GM12878 (cell line): ENCODE data around the gene GRIK4. TPM values are rescaled to one million over a fixed set of nuclear protein-coding genes. Genes with fewer than 3 reads are reported as not detected.

Source experiments
- ATAC-seq: fragments of 200-7000 bp; cut with Tn5 transposase; 3 replicates; pipeline ENCODE4 v1.9.1; 2020; ENCODE audit warnings: mild to moderate bottlenecking, moderate library complexity
- BruUV-seq: library from RNA; stranded (reverse); fragments of 400-500 nt; replicated peaks from 2 replicates; lab custom pipeline; 2021; lab: Mats Ljungman, UMichigan
- CTCF ChIA-PET: fragments of 300-600 bp; sonication (Branson Sonifier 250); formaldehyde crosslinking; extraction: SDS; loops from one replicate; lab custom pipeline; 2021; ENCODE audit warnings: inconsistent platforms; lab: Yijun Ruan, JAX
- POLR2A ChIA-PET: fragments of 350-600 bp; formaldehyde crosslinking; extraction: SDS; loops from one replicate; lab custom pipeline; 2021; ENCODE audit warnings: inconsistent platforms; lab: Charles Lee
- RAD21 ChIA-PET: fragments of 300-600 bp; sonication (Branson Sonifier 250); formaldehyde crosslinking; loops from one replicate; lab custom pipeline; 2023; ENCODE audit warnings: antibody characterized with exemption; ENCODE audit not compliant: unreplicated experiment; lab: Charles Lee
- SMC1A ChIA-PET: fragments of 300-600 bp; sonication (Branson Sonifier 250); formaldehyde crosslinking; loops from one replicate; lab custom pipeline; 2023; ENCODE audit not compliant: unreplicated experiment, uncharacterized antibody; lab: Charles Lee
- DNase-seq: peaks from one replicate; pipeline ENCODE4 v3.0.0-alpha.2; 2011; ENCODE audit warnings: low read depth, low spot score
- FAIRE-seq: peaks from 3 replicates; lab custom pipeline; 2011; peaks lifted over from hg19 to GRCh38; lab: Jason Lieb, UNC
- H2AFZ ChIP-seq: 2 replicates; pipeline ENCODE4 v1.6.0; 2011; ENCODE audit warnings: low read depth, low read length, control low read depth; ENCODE audit not compliant: control insufficient read depth
- H3K27ac ChIP-seq: 2 replicates; pipeline ENCODE4 v1.5.1; 2011; ENCODE audit warnings: control low read depth; ENCODE audit not compliant: control insufficient read depth, insufficient read depth
- H3K27me3 ChIP-seq, 2 experiments: replicated peaks in 1 of 2; 2 replicates each; pipeline versions ENCODE4 v1.6.0 to v1.6.1; 2011; ENCODE audit warnings: low read length in 1 of 2; ENCODE audit not compliant: control insufficient read depth in 2 of 2, insufficient read depth in 2 of 2
- H3K36me3 ChIP-seq, 2 experiments: 2 replicates each; pipeline ENCODE4 v1.5.1; 2011; ENCODE audit warnings: low read length in 1 of 2; ENCODE audit not compliant: control insufficient read depth in 2 of 2, insufficient read depth in 2 of 2
- H3K4me1 ChIP-seq: 2 replicates; pipeline ENCODE4 v1.6.1; 2011; ENCODE audit warnings: mild to moderate bottlenecking, low read length, moderate library complexity, mixed read lengths; ENCODE audit not compliant: control insufficient read depth, insufficient read depth
- H3K4me2 ChIP-seq: 2 replicates; pipeline ENCODE4 v1.6.0; 2011; ENCODE audit warnings: control low read depth; ENCODE audit not compliant: control insufficient read depth, insufficient read depth
- H3K4me3 ChIP-seq: fragments of 200-600 bp; sonication (generic); 2 replicates; pipeline ENCODE4 v1.5.1; 2016
- H3K79me2 ChIP-seq: 2 replicates; pipeline ENCODE4 v1.6.0; 2011; ENCODE audit warnings: low read length; ENCODE audit not compliant: control insufficient read depth, insufficient read depth
- H3K9ac ChIP-seq: 2 replicates; pipeline ENCODE4 v1.8.0; 2011; ENCODE audit warnings: low read length, control low read depth, mixed read lengths; ENCODE audit not compliant: control insufficient read depth, insufficient read depth
- H3K9me3 ChIP-seq: replicated peaks from 3 replicates; pipeline ENCODE4 v1.5.1; 2011; ENCODE audit warnings: mild to moderate bottlenecking, low read length; ENCODE audit not compliant: control insufficient read depth, insufficient read depth
- H4K20me1 ChIP-seq: 2 replicates; pipeline ENCODE4 v1.6.0; 2011; ENCODE audit not compliant: control insufficient read depth, insufficient read depth
- CREB1 ChIP-seq: IDR thresholded peaks from 2 replicates; pipeline ENCODE4 v1.6.1; 2012; ENCODE audit warnings: low read depth, mild to moderate bottlenecking, inconsistent platforms
- HDGF ChIP-seq: fragments of 450-650 bp; IDR thresholded peaks from 2 replicates; pipeline ENCODE4 v1.6.1; 2016; ENCODE audit warnings: antibody characterized with exemption
- STAT3 ChIP-seq: IDR thresholded peaks from 2 replicates; pipeline ENCODE4 v1.6.1; 2011; ENCODE audit warnings: low read depth, low read length, improper control_type of control experiment
- WGBS: methylation state at CpG from one replicate; pipeline ENCODE4 v1.1.6; 2016; ENCODE audit warnings: low lambda C conversion rate; ENCODE audit not compliant: insufficient replicate concordance, insufficient coverage; ENCODE audit errors: missing lambda C conversion rate; 5-methylcytosine and 5-hydroxymethylcytosine counted together
- in situ Hi-C: fragments of 300-500 bp; cut with MboI; formaldehyde crosslinking; loops from 9 replicates; pipeline ENCODE4 v1.14.3; 2018; ENCODE audit warnings: mixed read lengths
- intact Hi-C: fragments of 100-400 bp; cut with micrococcal nuclease; formaldehyde crosslinking; loops from one replicate; pipeline ENCODE4 v1.14.2; 2022; ENCODE audit not compliant: unreplicated experiment
- polyA plus RNA-seq, 11 experiments: library from polyadenylated mRNA; depleted of rRNA in 4 of 11; unstranded in 6 of 11; stranded (reverse) in 5 of 11; fragments of >200 nt; fragmentation: Nextera tagmentation in 4 of 11; fragmentation: Illumina TruSeq in 1 of 11; extraction: Ambion mirVana in 4 of 11; extraction: Trizol in 1 of 11; gene quantifications; 1 replicate in 1 of 11; 2 replicates in 10 of 11; pipeline versions ENCODE4 v1.2.1 to v1.2.3, GENCODE V29; 2011 to 2016; ENCODE audit warnings: inconsistent platforms in 2 of 11, missing spikeins in 2 of 11, low read depth in 1 of 11
- total RNA-seq, 4 experiments: library from RNA; depleted of rRNA in 3 of 4; stranded (reverse); fragments of >200 nt in 3 of 4; fragmentation: Illumina TruSeq in 1 of 4; extraction: Trizol in 1 of 4; gene quantifications; 2 replicates each; pipeline versions ENCODE4 v1.2.1 to v1.2.3, GENCODE V29; 2013 to 2021
- TF ChIP-seq, protein P1 (sequence below): fragments of 450-650 bp; formaldehyde crosslinking; IDR thresholded peaks from 2 replicates; pipeline ENCODE4 v1.4.0; 2022; ENCODE audit warnings: mild to moderate bottlenecking, moderate library complexity

GRIK4 gene
- total and polyA plus RNA-seq, 10 of the 15 experiments (the other 5 are each of a cell fraction or from before 2014, with no cell fraction given): 0.33 to 3.6 (median 0.72) TPM

- TF ChIP-seq, protein P1, sequence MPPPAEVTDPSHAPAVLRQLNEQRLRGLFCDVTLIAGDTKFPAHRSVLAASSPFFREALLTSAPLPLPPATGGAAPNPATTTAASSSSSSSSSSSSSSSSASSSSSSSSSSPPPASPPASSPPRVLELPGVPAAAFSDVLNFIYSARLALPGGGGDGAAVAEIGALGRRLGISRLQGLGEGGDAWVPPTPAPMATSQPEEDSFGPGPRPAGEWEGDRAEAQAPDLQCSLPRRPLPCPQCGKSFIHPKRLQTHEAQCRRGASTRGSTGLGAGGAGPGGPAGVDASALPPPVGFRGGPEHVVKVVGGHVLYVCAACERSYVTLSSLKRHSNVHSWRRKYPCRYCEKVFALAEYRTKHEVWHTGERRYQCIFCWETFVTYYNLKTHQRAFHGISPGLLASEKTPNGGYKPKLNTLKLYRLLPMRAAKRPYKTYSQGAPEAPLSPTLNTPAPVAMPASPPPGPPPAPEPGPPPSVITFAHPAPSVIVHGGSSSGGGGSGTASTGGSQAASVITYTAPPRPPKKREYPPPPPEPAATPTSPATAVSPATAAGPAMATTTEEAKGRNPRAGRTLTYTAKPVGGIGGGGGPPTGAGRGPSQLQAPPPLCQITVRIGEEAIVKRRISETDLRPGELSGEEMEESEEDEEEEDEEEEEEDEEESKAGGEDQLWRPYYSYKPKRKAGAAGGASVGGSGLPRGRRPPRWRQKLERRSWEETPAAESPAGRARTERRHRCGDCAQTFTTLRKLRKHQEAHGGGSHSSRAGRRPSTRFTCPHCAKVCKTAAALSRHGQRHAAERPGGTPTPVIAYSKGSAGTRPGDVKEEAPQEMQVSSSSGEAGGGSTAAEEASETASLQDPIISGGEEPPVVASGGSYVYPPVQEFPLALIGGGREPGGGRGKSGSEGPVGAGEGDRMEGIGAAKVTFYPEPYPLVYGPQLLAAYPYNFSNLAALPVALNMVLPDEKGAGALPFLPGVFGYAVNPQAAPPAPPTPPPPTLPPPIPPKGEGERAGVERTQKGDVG (CRISPR knock-in tag): no peak
- TF ChIP-seq CREB1 (no peak), STAT3 (no peak)
Measured at GRCh38 chr11:120667934-120668333, 156.4 kb downstream of the GRIK4 start (continued).

DNA sequence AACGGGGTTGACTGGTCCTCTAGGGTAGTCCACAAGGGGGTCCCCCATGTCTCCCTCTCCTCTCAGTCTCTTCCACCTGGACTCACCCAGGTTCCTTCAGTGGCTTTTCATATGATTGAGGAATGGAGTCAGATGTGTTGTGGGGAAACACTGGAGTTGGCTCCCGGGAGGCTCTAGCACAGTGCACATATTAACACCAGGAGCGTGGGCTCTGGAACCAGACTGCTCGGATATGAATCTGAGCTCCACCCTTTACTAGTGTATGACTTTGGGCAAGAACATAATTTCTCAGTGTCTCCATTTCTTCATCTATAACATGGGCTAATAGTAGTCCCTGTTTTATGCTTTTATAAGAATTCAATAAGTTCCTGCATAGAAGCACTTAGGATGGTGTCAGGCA is 157.0 kb downstream of the GRIK4 start:
- intact Hi-C loops (no loop called here), in situ Hi-C loops (no loop called here)
- Histone ChIP-seq H3K27me3 (no peaks in the 10 kb centered on the region; a peak in 1 of 4 replicates), H3K9ac (no peak overlapping the region), H3K27ac (no peak overlapping the region), H2AFZ (no peak overlapping the region), H3K4me3 (no peak overlapping the region), H3K36me3 (no peaks in the 10 kb centered on the region), H3K4me1 (no peaks in the 10 kb centered on the region), H3K9me3 (no peaks in the 10 kb centered on the region), H4K20me1 (no peaks in the 10 kb centered on the region), H3K4me2 (no peak overlapping the region), H3K79me2 (no peaks in the 10 kb centered on the region)
- FAIRE-seq (no peak), ATAC-seq (no peak), DNase-seq (no peak)
- ChIA-PET CTCF (interaction anchor here (1.3 kb wide), 1 partner anchor 12 kb away, joined by 3 read pairs; no protein-coding TSS in a partner anchor), SMC1A (interaction anchor here (0.7 to 1.5 kb wide), 2 partner anchors 16 to 1819 kb away, joined by 3 to 4 read pairs; no protein-coding TSS in a partner anchor), RAD21 (no interaction called here), POLR2A (interaction anchor here (1.9 kb wide), 1 partner anchor 13 kb away, joined by 5 read pairs; no protein-coding TSS in a partner anchor)
- no TSS peak for BruUV-seq
- 53% methylated on average over 4 of the region's 4 CpGs for WGBS
- TF ChIP-seq HDGF: no peak
